Brain microvascular endothelial cell (primary cell): ENCODE data around the gene PAM.

Experiments used
- DNase-seq: peaks from one replicate; pipeline ENCODE4 v3.0.0-alpha.2; 2020
- H3K27ac ChIP-seq: fragments of 250-450 bp; sonication (Bioruptor Pico); 2 replicates; pipeline ENCODE4 v1.5.1; 2020; ENCODE audit warnings: mild to moderate bottlenecking, moderate library complexity
- H3K27me3 ChIP-seq: fragments of 250-450 bp; sonication (Bioruptor Pico); replicated peaks from 2 replicates; pipeline ENCODE4 v1.5.1; 2020; ENCODE audit warnings: mild to moderate bottlenecking
- H3K36me3 ChIP-seq: fragments of 250-450 bp; sonication (Bioruptor Pico); replicated peaks from 2 replicates; pipeline ENCODE4 v1.5.1; 2020; ENCODE audit warnings: mild to moderate bottlenecking
- H3K4me3 ChIP-seq: 2 replicates; pipeline ENCODE4 v1.5.1; 2011; ENCODE audit warnings: low read depth, mild to moderate bottlenecking, control low read depth, low read length, moderate library complexity
- in situ Hi-C: cut with HindIII; loops from 2 replicates; pipeline ENCODE4 v1.10.0; 2017; ENCODE audit warnings: low sequenced_read_pairs, low pct_ligation_motif_present
- TF ChIP-seq, protein P1 (sequence below): IDR thresholded peaks from 2 replicates; pipeline ENCODE4 v1.5.1; 2011; ENCODE audit warnings: low read depth, mild to moderate bottlenecking, moderate library complexity, low read length, control low read depth, inconsistent platforms; ENCODE audit errors: missing control alignments

Gene PAM

GRCh38 chr5:102819634-102820033, 64.5 kb downstream of the PAM start:
- in situ Hi-C loops, result no loop called here
- Histone ChIP-seq H3K4me3 (no peak overlapping the region), H3K36me3 (no peaks in the 10 kb centered on the region), H3K27ac (no peak overlapping the region), H3K27me3 (no peaks in the 10 kb centered on the region)
- no peak for DNase-seq
- TF ChIP-seq, protein P1, sequence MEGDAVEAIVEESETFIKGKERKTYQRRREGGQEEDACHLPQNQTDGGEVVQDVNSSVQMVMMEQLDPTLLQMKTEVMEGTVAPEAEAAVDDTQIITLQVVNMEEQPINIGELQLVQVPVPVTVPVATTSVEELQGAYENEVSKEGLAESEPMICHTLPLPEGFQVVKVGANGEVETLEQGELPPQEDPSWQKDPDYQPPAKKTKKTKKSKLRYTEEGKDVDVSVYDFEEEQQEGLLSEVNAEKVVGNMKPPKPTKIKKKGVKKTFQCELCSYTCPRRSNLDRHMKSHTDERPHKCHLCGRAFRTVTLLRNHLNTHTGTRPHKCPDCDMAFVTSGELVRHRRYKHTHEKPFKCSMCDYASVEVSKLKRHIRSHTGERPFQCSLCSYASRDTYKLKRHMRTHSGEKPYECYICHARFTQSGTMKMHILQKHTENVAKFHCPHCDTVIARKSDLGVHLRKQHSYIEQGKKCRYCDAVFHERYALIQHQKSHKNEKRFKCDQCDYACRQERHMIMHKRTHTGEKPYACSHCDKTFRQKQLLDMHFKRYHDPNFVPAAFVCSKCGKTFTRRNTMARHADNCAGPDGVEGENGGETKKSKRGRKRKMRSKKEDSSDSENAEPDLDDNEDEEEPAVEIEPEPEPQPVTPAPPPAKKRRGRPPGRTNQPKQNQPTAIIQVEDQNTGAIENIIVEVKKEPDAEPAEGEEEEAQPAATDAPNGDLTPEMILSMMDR, result no peak

- TF ChIP-seq, protein P1, result no peak
- no peak for DNase-seq
- in situ Hi-C loops, result no loop called here
- H3K27ac ChIP-seq, result no peak overlapping the region
- H3K36me3 ChIP-seq, result no peaks in the 10 kb centered on the region
- H3K27me3 ChIP-seq, result no peaks in the 10 kb centered on the region
- no peak overlapping the region for H3K4me3 ChIP-seq
These were observed 68.4 kb downstream of the PAM start for GRCh38 chr5:102823441-102823874.

DNA sequence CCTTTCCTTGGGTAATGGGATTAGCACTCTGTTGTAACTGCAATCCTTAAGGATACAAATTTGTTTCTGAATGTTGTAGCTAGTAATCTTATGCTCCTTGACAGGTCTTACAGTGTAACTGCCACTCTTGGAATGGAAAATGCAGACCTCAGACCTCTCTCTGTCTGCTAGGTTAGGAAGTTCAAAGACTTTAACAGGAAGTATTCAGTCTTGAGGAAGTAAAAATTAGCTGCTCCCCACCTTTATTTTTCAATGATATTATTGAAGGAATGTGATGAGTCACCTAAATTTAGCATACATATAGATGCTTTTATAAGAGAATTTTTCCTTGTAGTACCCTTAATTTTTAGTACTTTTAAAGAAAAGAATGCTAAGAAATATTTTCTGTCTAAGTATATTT, 71.5 kb downstream of the PAM start:
- in situ Hi-C loops, result no loop called here
- no peak overlapping the region for H3K27ac ChIP-seq
- no peaks in the 10 kb centered on the region for H3K27me3 ChIP-seq
- H3K36me3 ChIP-seq, result no peaks in the 10 kb centered on the region
- DNase-seq, result no peak
- H3K4me3 ChIP-seq, result no peak overlapping the region
- TF ChIP-seq, protein P1, result no peak

GRCh38 chr5:102830241-102830640, 75.1 kb downstream of the PAM start:
- Histone ChIP-seq H3K36me3 (no peaks in the 10 kb centered on the region), H3K4me3 (no peak overlapping the region), H3K27ac (no peak overlapping the region), H3K27me3 (no peaks in the 10 kb centered on the region)
- DNase-seq, result no peak
- TF ChIP-seq, protein P1, result no peak
- in situ Hi-C loops, result no loop called here

- TF ChIP-seq, protein P1, result no peak
- no peak for DNase-seq
- Histone ChIP-seq H3K4me3 (no peak overlapping the region), H3K36me3 (no peaks in the 10 kb centered on the region), H3K27ac (no peak overlapping the region), H3K27me3 (no peaks in the 10 kb centered on the region)
- in situ Hi-C loops, result no loop called here
These were observed 77.3 kb downstream of the PAM start for GRCh38 chr5:102832445-102832844.

DNA sequence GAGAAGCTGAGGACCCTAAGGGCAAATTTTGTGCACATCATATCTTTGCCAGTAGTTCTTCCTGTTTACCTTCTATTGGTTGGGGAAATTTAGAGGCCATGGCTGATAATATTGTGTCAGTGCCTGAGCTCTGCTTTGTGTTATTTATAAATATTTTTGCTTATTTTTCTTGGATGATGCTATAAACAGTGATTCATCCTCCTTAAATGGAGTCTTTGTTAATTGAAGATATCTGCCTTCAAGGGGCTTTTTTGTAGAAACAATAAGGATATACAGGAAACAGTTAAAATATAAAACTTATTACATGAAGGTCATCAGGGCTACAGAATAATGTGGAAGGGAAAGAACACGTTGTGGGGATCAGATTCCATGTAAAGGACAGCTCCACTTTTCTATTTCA, 78.0 kb downstream of the PAM start:
- TF ChIP-seq, protein P1, result no peak
- in situ Hi-C loops, result no loop called here
- Histone ChIP-seq H3K27ac (no peak overlapping the region), H3K27me3 (no peaks in the 10 kb centered on the region), H3K4me3 (no peak overlapping the region), H3K36me3 (no peaks in the 10 kb centered on the region)
- no peak for DNase-seq
